ENCODE results near the gene SIPA1. TPM values are rescaled to one million over a fixed set of nuclear protein-coding genes. Genes with fewer than 3 reads are reported as not detected.
"Not testable (repeated sequence)": the region's sequence is repeated elsewhere in the genome, so short reads cannot be mapped to it uniquely, and the experiment has no call there.

Gene SIPA1
- total RNA-seq, 1 donor, result 21.7 TPM

DNA sequence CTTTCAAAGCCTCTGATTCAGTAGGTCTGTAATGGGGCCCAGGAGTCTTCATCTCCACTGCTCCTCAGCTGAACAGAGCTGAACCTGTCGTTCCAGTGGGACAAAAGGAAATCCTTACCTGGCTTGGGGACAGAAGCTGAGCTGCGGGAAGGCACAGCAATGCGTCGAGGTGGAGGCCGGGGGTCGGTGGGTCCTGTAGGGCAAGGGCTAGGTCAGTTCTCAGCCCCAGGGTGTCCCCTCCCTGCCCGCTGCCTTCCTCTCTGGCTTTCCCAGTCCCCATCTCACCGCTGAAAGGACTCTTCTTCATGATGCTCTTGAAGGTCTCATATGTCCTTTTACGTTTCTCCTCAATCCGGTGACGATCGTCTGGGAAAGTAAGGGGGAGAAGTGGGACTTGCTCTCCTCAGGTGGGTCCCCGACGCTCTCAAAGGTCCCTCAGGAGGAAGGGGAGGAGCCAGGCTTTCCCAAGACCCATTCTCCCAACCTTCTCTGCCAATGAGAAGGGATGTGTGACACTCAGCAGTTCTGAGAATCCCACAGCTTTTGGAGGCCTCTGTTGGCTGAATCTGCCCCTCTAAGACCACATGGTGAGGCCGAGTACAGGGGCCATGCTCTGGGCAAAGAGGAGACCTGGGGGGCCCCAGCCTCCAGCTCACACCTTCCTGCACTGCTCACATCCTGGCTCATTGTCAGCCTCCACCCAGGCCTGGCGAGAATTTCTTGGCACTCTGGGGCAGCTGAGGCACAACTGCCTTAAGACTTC lies 17.9 kb downstream of the SIPA1 start:
- no peak overlapping the region for H3K4me3 ChIP-seq (ENCODE audit: low read depth, low read length)
- TF ChIP-seq, protein P1, sequence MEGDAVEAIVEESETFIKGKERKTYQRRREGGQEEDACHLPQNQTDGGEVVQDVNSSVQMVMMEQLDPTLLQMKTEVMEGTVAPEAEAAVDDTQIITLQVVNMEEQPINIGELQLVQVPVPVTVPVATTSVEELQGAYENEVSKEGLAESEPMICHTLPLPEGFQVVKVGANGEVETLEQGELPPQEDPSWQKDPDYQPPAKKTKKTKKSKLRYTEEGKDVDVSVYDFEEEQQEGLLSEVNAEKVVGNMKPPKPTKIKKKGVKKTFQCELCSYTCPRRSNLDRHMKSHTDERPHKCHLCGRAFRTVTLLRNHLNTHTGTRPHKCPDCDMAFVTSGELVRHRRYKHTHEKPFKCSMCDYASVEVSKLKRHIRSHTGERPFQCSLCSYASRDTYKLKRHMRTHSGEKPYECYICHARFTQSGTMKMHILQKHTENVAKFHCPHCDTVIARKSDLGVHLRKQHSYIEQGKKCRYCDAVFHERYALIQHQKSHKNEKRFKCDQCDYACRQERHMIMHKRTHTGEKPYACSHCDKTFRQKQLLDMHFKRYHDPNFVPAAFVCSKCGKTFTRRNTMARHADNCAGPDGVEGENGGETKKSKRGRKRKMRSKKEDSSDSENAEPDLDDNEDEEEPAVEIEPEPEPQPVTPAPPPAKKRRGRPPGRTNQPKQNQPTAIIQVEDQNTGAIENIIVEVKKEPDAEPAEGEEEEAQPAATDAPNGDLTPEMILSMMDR (IDR thresholded peaks at IDR 0.05; ENCODE audit: insufficient read depth, low read length), result no peak
- no peak for DNase-seq (ENCODE audit: low read depth)

DNA sequence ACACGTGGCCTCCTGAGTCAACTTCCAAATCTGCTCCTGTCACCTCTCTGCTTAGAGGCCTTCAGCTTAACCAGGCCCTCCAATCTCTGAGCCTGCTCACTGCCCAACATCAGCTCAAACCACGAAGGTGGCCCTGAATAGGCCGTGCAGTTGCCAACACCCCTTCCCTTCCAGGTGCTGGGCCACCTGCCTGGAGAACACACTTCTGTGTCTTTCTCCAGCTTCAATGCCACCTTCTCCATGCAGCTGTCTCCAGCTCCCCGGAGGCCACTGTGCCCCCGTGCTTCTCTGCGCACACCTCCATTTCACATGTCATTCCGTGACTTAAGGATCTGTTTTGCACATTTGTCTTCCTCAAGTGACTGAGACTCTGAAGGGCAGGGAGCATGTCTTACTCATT lies 19.5 kb downstream of the SIPA1 start:
- TF ChIP-seq, protein P1 (IDR thresholded peaks at IDR 0.05; ENCODE audit: insufficient read depth, low read length), result no peak
- DNase-seq (ENCODE audit: low read depth), result no peak
- H3K4me3 ChIP-seq (ENCODE audit: low read depth, low read length), result no peak overlapping the region

DNA sequence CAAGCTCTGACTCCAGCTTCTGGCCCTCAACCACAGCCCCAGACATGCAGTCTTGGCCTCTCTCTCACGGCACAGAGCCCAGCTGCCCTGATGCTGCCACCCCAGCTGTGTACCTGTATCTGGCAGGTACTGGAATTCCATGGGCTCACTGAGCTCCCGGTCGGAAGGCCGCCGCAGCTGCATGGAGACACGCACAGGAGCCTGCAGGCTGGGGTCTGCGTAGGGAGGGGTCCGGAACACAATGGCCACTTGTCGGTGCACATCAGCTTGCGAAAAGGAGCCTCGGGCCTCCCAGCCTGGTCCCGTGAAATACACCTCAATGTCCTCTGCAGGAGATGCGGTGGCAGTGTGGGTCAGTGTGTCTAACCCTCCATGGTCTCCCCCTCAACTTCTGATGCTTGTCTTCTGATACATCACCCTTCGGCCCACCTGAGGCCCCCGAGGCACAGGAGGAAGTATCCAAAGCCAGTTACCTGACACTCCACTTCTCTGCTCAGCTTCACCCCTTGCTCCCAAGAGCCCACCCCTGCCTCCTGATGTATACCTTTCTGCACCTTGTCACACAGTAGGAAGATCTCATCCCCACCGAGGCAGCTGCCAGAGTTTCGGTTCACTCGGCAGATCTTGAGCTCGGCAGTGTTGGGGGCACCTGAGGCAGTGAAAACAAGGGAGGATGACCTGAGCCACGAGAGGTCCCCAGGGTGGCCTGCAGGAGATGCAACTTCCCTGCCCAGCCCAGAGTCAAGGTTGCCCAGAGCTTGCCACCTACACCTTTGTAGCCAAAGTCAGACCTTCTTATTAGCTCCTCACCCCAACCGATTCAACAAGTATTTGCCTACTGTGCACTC lies 20.5 kb downstream of the SIPA1 start:
- DNase-seq (ENCODE audit: low read depth), result no peak
- H3K4me3 ChIP-seq (ENCODE audit: low read depth, low read length), result no peak overlapping the region
- TF ChIP-seq, protein P1 (IDR thresholded peaks at IDR 0.05; ENCODE audit: insufficient read depth, low read length), result no peak

DNA sequence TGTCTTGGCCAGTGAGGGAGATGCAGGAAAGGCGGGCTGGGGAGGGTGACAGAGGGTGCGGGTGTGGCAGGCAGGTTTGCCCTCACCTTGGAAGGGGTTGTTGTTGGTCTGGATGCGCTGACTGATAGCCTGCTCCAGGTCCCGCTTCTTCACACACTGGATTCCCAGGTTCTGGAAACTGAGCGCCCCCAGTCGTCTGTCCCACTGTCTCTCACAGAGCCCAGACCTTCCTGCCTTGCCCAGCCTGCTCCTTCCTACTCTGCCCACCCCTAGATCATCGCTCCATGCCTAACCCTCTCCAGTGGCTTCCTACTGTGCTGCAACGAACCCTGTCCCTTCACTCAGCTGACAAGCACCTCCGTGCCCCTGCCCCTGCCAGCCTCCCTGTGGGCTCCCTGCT lies 22.1 kb downstream of the SIPA1 start:
- TF ChIP-seq, protein P1 (IDR thresholded peaks at IDR 0.05; ENCODE audit: insufficient read depth, low read length), result no peak

DNA sequence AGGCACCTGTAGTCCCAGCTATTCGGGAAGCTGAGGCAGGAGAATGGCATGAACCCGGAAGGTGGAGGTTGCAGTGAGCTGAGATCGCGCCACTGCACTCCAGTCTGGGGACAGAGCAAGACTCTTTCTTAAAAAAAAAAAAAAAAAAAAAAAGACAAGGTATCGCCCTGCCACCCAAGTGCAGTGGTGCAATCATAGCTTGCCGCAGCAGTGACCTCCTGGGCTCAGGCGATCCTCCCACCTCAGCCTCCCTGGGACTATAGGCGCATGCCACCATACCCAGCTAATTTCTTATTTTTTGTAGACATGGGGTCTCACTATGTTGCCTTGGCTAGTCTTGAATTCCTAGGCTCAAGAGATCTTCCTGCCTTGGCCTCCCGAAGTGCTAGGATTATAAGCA lies 23.0 kb downstream of the SIPA1 start:
- not testable (repeated sequence) for DNase-seq (ENCODE audit: low read depth)
- peak overlapping the region; percentile 81 for H3K4me3 ChIP-seq (ENCODE audit: low read depth, low read length)

More for the DNA sequence above, 22.1 kb downstream of the SIPA1 start:
- DNase-seq (ENCODE audit: low read depth), result no peak
- no peak overlapping the region for H3K4me3 ChIP-seq (ENCODE audit: low read depth, low read length)

DNA sequence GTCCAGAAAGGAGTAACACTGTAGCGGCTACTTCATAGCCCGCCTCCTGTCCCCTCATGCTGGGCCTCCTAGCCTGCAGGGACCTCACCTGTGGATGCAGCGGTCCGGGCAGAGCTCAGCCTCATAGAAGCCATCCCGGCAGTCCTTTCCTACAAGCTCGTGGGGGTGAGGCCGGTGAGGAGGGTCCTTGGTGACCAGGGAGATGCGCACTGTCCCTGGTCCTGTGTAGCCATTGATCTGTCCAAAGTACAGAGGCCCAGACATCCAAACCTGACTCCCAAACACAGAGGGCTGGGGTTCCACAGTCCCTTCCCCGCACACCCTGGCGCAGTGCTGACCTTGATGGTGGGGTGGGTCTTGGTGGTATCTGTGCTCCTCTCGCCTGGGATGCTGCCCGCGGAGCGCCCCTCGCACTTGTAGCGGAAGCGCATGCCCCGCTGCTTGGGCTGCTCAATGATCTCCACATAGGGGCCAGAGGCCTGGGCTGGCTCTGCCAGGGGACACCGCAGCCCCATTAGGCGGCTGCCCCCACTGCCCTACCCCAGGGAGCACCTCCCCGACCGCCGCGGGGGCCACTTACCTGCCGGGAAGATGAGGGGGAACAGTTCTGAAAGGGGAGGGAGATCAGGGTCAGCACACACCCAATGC lies 23.8 kb downstream of the SIPA1 start:
- TF ChIP-seq, protein P1 (IDR thresholded peaks at IDR 0.05; ENCODE audit: insufficient read depth, low read length), result no peak
- no peak for DNase-seq (ENCODE audit: low read depth)
- peak overlapping the region; percentile 81 for H3K4me3 ChIP-seq (ENCODE audit: low read depth, low read length)

Data from fibroblast of the aortic adventitia (primary cell).